CD4-positive, alpha-beta T cell treated with Interleukin-21 for 1 hour (primary cell): ENCODE results near the gene FAM120B.
"Not testable (repeated sequence)": the region's sequence is repeated elsewhere in the genome, so short reads cannot be mapped to it uniquely, and the experiment has no call there.

Experiments
- DNase-seq: peaks from one replicate; pipeline ENCODE4 v3.0.0-alpha.2; 2020

Gene FAM120B

DNA sequence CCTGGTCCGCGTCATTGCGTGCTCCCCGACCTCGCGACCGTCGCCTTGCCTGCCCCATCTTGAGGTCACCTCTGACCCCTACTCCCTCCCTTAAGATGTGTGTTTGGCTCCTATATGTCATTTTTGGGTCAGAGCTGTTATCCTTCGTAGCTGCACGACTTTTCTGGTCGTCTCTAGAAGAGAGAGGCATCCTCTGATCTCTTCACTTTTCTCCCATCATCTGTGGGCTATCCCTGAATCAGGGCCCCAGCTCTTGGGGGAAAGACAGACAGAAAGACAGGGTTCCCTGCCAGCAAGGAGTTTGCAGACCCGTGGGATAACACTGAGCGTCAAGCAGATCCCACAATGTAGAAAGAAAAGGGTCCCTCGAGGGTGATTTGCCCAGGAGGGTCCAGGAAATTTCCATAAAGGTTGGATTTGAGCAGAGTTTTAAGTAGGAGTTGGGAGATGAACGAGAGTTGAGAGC is 555 bp downstream of the FAM120B start:
- DNase-seq, result no peak

DNA sequence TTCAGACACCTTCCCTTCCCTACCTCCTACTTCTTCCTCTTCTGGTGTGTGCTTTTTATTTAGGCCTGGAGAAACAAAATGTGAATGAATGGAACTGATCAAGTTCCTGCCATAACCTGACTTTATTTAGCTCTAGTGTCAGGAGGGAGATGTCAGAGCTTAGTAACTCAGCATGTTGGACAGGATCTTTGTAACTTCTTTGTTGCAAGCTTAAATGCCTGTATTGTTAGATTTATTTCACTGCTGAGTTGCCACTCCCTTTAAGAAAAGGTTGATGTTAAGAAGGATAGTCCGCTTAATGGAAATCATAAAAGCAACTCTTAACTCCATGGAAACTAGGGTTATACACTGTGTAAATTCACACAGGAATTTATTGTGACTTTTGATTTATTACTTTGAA is 2.2 kb downstream of the FAM120B start:
- DNase-seq, result no peak

DNA sequence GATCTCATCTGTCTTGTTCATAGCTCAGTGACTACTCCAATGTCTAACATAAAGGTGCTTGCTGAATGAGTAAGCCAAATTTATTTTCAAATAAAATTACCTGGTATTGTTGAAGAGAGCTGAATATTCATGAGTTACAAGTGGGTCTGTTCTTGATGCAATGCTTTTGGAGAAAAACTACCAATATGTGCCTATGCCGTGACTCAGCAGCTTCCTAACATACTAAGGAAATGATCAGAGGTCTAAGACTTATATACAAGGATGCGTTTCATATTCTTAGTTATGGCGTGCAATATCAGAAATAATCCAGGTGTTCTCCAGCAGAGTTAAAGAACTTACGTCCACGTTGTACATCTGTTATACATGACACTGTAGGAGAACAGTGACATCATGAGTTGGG is 5.1 kb downstream of the FAM120B start:
- no peak for DNase-seq

DNA sequence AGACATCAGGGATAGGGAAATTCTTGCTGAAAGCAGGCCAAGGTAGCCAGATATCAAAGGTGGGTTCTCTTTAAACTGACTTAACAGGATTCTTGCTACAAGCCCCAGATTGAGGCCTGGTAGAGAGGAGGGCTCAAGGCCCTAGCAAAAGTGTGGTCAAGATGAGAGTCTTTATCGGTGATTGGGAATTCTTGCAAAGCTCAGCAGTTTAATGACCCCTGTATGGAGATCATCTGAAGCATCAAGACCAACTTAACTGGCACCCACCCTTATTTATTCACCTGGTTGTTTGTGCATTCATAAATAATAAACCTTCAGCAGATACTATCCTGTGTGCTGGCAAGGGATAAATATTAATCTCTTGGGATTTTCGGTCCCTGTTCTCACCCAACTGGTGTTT is 6.3 kb downstream of the FAM120B start:
- DNase-seq, result no peak

DNA sequence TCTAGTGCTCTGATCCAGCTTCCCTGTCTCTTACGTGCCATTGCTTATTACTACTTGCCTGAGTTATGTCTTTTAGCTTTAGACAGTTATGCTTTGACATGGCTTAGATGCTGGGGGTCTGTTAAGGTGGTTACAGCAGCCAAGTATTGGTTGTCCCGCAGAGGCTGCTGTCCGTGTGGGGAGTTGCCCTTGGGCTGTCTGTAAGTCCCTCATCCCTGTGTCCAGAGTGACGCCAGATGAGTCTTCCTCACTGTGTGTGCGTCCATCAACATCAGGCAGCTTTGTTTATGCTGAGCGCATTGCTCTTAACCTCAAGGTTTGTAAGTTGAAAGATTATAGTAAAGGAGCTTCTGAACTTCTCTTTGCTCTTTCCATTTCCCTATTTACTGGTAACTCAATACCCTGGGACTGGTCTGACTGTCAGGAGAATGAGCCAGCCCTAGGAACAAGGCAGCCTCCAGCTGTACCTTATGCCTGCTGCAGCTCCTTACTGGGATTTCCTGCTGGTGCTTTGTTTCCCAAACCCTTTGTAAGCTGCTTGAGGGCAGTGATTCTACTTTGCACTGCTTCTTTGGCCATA is 7.2 kb downstream of the FAM120B start:
- no peak for DNase-seq

DNA sequence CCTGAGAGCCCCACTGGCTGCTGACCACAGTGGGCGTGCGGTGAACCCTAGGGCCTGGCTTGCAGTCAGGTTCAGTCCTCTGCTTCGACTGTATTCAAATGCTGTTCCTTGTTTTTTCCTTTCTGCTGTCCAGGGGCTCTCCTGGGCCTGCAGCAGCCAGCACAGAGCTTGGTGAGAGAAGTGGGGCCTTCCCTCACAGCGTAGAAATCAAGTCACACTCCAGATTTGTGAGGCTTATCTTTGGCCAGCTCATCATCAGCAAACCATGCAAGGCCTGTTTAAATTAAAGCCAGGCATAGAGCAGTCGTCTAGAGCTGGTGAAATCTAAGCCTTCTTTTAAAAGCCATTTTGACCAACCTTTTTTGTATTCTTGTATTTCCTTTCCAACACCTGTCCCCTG is 8.4 kb downstream of the FAM120B start:
- no peak for DNase-seq

DNA sequence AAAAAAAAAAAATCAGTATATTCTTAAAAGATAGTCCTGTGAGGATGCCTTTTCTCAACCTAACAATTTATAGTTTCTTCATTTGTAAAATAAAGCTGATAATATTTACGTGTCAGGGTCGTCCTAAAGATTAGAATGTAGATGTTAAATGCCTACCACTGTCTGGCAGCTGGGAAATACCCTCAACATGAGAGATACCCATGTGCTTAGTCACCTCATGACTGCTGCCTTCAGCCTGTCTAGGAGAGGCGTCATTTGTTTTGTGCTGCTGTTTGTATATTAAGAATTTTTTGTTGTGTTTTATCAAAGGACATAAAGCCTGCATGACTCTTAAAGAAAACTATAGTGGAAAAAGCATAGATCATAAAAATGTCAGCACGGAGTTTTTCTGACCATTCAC is 9.5 kb downstream of the FAM120B start:
- DNase-seq, result no peak

DNA sequence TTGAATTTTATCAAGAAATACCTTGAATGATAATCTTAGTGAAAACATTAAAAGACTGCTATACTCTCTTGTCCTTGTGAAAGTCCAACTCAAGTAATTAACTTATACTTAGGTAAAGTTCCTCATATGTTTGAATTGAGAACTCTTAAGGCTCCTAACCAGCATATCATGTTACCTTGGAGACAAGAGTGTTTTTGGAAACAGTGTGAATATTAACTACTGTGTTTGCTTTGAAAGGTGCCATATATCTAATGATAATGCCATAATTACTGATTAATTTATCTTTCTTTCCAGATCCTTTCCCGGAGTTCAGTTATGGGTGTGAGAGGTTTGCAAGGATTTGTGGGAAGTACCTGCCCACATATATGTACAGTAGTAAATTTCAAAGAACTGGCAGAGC is 10.5 kb downstream of the FAM120B start:
- DNase-seq, result no peak

DNA sequence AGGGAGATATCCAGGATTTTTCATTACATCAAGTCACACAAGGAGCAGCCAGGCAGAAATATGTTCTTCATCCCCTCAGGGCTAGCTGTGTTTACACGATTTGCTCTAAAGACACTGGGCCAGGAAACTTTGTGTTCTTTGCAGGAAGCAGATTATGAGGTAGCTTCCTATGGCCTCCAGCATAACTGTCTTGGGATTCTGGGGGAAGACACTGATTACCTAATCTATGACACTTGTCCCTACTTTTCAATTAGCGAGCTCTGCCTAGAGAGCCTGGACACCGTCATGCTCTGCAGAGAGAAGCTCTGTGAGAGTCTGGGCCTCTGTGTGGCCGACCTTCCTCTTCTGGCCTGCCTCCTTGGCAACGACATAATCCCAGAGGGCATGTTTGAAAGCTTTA is 11.2 kb downstream of the FAM120B start:
- no peak for DNase-seq

DNA sequence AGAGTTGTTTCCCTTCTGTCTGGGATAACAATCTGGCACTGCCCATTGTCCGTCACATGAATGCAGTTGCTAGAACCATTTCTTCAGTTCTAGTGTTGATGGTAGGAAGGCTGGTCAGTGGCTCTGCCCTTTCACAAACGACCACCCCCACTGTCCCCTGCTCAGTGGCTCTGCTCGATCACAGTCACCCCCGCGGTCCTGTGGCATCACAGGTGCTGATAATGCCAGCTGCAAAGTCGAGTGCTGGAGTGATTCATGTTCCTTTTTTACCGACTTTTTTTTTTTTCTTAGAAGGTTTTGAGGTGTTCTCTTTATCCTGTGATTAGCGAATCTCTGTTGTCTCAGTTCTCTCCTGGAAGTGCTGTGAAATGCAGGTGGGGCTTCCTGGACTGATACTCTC is 22.8 kb downstream of the FAM120B start:
- DNase-seq, result no peak

DNA sequence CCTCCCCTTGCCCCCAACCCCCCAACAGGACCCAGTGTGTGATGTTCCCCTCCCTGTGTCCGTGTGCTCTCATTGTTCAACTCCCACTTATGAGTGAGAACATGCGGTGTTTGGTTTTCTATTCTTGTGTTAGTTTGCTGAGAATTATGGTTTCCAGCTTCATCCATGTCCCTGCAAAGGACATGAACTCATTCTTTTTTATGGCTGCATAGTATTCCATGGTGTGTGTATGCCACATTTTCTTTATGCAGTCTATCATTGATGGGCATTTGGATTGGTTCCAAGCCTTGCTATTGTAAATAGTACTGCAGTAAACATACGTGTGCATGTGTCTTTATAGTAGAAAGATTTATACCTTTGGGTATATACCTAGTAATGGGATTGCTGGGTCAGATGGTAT is 28.6 kb downstream of the FAM120B start:
- DNase-seq, result not testable (repeated sequence)

DNA sequence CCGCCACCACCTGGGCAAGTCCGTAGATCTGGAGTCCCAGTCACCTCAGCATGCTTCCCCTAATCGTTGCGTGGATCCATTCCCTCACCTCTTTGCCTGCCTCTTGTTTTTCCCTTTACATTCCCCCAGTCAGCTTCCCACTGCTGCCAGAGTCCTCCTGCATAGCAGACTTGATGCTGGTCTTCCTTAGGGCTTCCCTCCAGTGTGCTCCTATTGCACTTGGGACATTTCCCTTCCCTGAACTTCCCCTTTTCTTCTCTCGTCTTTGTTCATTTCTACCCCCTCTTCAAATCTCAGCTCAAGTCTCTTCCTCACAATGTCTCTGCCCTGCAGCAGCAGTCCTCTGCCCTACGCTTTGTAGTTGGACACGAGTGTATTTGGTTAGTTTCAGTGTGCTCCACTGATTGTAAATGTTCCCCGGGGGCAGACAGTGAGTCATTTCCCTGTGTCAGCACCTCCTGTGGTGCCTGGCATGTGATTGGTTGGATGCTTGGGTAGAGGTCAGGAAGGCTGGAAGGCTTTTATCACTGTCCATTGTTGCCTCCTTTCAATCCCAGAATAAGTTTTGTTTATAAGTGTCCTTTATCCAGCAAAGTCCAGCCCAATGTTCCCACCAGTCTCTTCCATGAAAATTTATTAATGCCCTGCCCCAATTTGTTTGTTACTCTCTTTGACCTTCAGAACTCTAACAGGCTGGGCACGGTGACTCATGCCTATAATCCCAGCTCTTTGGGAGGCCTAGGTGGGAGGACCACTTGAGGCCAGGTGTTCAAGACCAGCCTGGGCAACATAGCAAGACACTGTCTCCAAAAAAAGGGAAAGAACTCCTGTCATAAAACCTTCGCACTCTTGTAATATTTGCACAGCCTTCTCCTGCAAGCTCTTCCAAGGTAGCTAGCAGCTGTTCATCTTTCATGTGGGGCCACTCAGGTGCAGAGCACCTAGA is 38.3 kb downstream of the FAM120B start:
- no peak for DNase-seq

DNA sequence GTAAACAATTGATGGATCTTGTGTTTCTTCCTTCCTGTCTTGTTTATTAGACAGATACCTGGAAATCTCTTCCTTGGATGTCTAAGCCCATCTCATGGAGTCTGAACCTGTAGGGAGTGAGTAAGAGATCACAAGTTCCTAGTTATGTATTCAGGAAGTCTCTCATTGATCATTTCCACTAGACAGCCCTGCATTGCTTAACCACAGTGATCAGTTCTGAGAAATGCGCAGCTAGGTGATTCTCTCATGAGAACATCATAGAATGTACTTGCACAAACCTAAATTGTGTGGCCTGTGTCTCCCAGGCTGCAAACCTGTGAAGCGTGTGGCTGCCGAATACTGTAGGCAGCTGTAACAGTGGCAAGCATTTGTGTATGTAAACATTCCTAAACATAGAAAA is 39.1 kb downstream of the FAM120B start:
- DNase-seq, result no peak

DNA sequence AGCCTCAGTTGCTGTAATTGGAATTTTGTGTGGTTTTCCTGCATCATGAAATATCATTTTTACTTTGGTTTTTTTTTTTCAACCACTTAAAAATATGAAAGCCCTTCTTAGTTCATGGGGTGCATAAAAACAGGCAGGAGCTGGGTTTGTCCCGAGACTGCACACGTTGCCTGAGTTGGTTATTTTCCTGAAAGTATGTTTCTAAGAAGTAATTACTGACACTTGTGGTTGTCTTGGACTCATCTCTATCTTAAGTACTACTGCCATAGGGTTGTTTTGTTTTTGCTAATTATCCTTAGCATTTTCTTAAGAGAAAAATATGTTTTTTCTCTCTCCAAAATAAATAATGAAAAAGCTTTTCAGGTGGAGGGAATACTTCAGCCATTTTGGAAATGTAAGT is 40.1 kb downstream of the FAM120B start:
- DNase-seq, result no peak

DNA sequence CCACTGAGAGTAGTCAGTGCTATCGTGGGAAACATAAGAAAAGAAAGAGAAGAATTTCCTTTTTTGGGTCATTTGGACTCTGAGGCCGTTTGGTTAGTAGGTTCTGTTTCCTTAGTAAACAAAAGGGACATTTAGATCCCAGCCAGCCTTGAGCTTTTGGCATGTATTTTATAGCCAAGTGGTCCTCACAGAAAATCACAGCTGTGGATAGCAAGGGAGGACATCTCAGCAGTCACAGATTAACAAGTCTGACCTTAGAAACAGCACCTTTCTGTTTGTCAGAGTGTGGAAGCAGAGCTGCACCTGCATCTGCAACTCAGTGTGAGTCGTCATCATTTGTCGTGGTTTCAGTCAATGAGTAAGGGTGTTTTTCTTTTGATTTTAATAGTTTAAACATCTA is 40.5 kb downstream of the FAM120B start:
- DNase-seq, result no peak

DNA sequence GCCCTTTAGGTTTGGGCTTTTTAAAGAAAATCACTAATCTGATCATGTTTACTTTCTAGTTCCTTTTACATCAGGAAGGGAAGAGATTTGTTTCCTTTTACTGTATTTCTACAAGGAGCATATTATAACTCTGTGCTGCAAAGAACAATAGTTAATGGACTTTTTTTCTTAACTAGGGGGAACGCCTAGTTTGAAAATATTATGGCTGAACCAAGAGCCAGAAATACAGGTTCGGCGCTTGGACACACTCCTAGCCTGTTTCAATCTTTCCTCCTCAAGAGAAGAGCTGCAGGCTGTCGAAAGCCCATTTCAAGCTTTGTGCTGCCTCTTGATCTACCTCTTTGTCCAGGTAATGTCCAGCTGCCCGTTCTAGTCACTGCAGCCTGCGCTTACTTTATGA is 41.4 kb downstream of the FAM120B start:
- no peak for DNase-seq

DNA sequence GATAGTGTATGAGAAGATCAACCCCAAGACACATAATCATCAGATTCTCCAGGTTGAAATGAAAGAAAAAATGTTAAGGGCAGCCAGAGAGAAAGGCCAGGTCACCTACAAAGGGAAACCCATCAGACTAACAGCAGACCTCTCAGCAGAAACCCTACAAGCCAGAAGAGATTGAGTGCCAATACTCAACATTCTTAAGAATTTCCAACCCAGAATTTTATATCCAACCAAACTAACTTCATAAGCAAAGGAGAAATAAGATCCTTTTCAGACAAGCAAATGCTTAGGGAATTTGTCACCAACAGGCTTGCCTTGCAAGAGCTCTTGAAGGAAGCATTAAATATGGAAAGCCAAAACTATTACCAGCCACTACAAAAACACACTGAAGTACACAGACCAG is 44.9 kb downstream of the FAM120B start:
- DNase-seq, result not testable (repeated sequence)

DNA sequence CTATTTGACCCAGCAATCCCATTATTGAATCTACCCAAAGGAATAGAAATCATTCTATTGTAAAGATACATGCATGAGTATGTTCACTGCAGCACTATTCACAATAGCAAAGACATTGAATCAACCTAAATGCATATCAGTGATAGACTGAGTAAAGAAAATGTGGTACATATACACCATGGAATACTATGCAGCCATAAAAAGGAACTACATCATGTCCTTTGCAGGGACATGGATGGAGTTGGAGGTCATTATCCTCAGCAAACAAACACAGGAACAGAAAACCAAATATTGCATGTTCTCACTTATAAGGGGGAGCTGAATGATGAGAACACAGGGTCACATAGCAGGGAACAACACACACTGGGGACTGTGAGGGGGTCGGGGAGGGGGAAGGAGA is 48.6 kb downstream of the FAM120B start:
- not testable (repeated sequence) for DNase-seq

DNA sequence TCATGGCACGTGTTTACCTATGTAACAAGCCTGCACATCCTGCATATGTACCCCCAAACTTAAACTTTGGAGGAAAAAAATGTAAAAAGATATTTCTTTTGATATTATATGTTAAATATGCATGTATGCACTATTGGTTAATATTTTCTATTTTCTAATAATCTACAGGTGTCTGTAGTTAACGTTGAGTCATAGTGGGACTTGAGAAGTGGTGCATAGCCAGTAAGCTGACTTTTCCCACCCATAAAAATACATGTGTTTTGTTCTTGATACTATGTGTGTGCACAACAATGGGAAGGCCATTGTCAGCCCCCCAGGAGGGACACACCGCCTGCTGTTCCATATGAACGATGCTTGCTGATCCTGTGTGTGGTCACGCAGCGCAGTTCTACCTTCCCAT is 49.1 kb downstream of the FAM120B start:
- no peak for DNase-seq

DNA sequence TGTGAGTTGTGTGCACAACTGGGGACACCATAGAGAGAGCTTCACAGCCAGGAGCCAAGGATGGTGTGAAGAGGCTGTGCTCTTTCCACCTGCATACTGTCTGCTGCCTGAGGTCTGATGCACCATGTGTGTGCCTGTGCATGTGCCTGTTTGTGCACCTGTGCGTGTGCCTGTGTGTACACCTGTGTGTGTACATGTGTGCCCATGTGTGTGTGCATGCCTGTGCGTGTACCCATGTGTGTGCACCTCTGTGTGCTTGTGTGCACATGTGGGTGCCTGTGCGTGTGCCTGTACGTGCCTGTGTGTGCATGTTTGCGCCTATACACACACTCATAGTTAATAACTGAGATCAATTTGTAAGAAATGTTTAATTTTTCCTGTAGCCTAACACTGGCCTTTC is 51.3 kb downstream of the FAM120B start:
- DNase-seq, result no peak

DNA sequence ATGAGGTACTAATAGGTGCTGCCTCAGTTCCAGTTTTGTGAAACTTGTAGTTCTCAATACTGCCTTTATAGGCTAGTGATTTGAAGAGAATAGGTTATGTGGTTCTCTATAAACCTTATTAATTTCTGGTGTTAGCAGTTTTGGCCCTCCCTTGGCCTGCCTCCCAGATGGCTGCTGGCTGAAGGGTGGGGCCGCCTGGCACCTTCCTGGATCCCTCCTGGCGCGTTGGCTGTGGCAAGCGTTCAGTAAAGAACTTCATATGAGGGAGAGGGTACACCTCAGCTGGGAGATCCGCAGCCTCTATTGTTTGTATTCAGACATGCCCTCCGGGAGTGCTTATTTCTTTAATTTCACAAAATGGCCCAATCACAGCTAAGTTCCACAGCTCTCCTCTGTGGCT is 51.9 kb downstream of the FAM120B start:
- DNase-seq, result no peak

DNA sequence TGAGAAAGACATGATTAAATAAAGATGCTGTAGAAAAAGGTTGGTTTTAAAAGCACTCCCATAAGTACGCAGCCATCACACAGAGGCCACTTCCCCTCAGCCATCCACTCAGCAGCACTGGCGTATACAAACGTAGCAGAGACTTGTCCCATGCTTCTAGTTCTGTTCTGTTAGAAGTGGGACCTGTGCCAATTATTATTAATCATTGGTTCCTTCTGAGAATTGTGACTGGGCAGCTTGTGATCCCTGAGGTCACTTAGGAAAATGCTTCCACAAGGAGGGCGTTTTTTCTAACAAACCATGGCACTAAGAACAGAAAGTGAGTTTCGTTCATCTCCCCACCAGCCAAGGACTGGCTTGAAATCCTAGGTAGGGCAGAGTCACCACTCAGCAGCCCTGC is 53.9 kb downstream of the FAM120B start:
- no peak for DNase-seq

DNA sequence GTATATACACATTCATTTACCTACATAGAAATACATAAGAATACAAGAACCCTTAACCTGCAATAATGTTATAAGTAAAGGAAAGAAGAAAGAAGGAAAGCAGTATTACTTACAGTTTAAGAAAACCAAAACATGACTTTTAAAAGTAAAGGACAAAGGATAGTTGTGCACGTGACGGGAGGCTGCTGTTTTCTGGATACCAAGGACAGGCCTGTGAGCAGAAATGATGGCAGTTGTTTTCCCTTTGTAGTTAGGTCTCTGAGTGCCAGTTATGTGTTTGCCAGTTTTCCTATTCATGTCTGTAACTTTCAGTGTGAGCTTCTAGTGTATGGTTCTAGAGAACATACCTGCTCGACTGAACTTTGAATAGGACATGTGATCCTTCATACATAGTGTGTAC is 54.8 kb downstream of the FAM120B start:
- no peak for DNase-seq

DNA sequence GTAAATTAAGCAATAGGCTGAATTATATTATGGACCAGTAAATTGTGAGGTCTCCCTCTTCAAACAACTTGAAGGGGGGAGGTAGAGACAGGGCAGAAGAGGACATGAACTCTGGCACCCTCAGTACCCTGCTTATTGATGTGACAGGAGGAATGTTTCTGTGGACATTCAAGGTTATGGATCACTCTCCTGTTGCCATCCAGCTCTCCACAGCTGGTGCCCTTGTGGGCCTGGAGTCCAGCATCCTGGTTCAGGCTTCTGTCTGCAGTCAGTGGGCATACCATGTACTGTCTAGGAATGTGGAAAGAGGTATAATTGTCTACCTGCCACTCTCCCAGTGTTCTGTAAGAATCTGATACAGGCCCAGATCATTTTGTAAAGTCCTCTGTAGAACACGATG is 55.6 kb downstream of the FAM120B start:
- no peak for DNase-seq

DNA sequence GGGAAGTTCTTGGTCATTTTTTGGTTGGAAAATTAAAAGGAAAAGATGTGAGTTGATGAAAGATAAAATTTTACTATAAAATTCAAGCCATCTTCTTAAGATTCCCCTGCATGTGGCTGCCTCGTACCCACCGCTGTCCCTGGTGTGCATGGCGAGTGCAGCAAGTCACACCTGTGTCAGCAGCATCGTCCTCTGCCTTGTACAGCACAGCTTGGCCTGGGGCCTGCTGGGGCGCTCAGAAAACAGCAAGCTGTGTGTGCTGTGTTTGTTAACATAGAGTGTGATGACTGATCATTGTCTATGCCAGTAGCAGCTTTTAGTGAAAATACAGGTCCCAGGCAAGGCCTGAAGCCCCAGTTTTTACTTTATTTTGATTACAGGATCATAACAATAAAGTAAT is 56.7 kb downstream of the FAM120B start:
- DNase-seq, result no peak
